GM19099 (cell line): Measurements from ENCODE around the gene TMCO6.

Experiments used
- POLR2A ChIP-seq: IDR thresholded peaks from 3 replicates; pipeline ENCODE4 v1.6.1; 2011; ENCODE audit warnings: low read depth; ENCODE audit not compliant: insufficient read length; ENCODE audit errors: extremely low read depth

The TMCO6 gene

DNA sequence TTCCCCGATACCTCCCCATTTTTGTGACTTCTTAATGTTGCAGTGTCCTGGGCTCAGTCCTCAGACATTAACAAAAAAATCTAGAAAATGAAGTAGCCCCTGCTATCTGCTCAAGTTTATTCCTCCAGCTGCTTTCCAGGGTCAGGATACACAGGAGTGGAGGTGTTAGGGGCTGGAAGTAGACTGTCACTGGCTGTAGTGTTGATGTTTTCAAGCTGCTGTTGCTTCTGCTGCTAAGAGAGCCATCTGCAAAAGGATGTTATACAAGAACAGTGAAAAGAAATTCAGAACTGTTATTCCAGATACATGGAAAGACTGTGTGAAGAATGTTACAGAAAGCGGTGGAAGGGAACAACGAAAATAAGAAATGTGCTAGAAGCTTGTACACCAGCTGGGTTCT is 16.9 kb upstream of the TMCO6 start:
- no peak for TF ChIP-seq POLR2A

DNA sequence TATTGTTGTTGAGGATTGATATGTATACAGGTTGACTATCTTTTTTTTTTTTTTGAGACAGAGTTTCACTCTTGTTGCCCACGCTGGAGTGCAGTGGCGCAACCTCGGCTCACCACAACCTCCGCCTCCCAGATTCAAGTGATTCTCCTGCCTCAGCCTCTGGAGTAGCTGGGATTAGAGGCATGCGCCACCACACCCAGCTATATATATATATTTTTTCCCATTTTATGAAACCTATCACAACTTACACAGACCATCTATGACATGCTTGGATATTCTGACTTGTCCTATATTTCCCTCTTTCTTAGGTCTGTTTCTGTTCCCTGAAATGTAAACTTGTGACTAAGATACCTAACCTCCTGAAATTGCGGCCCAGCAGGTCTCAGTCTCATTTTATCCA is 11.3 kb upstream of the TMCO6 start:
- no peak for TF ChIP-seq POLR2A

DNA sequence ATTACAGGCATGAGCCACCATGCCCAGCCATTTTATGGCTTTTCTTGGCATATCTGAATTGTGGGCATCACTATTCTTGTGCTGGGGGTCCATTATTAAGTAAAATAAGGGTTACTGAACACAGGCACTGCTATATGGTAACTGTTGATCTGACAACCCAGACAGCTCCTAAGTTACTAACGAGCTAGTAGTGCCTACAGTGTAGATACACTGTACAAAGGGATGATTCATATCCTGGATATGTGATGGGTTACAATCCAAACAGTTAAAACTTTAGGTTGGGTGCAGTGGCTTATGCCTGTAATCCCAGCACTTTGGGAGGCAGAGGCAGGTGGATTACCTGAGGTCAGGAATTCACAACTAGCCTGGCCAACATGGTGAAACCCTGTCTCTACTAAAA is 10.5 kb upstream of the TMCO6 start:
- no peak for TF ChIP-seq POLR2A

DNA sequence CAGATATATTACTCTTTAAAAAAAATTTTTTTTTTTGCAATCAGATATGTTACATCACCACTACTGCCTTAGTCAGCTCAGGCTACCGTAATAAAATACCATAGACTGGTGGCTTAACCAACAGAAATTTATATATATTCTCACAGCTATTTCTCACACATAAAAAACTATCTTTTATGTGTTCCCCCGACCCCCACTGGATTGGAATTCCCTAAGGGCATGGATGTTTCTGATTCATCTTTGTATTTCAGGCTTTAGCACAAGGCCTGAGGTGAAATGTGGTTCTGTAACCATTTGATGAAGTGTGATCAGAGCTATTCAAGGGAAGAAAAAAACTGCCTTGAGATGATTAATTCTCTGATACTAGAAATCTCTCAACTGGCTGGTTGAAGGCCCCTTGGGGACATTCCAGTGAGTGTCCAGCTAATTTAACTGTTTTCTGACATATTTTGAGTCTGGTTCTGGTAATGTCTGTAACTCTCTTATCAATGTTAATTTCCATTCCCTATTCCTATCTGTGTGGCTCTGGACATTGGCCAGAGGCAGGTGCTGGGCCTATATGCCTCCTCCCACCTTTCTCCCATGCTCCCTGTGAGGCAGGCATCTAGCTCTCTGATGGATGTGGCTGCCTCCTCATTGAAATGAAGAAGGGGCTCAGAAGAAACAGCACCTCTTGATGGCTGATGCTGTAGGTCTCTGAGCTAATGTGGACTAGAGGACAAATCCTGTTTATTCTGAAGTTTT is 8.8 kb upstream of the TMCO6 start:
- TF ChIP-seq POLR2A, result no peak

DNA sequence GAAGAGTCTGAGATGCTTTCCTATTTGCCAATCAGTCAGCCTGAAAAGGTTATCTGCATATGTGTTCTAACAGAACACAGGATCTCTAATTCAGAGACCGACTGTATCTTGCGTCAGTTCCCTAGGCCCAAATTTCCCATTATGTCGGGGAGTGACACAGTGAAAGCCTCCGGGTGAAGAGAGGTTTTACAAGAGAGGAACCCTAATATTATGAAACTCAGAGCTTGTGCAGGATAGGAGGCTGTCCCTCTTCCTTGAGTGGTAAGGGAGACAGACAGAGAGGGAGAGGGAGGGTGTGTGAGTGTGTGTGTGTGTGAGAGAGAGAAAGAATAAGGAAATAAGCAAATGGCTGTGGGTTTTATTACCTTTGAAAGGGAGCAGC is 8.2 kb upstream of the TMCO6 start:
- no peak for TF ChIP-seq POLR2A

DNA sequence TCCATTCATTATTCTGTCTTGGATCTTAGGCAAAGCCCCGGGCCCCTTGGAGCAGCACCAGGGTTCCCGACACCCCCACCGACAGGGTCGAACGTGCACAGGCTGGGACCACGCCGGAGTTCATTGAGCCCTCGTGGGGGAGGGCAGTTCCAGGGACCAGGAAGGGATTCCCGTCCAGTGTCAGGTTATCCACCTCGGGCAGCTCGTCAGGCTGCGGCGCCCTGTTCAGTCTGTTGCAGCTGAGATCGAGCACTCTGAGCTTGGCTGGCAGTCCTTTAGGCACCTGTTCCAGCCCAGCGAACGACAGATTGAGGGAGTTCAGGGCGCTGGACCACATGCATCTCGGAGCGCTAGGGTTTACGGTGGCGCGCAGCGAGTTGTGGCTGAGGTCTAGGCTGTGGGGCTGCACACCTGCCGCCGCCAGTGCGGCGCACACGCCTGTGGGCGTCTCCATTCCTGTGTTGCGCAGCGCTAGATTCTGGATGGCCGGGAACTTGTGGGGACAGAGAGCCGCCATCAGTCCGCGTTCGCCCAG is 7.4 kb upstream of the TMCO6 start:
- no peak for TF ChIP-seq POLR2A

DNA sequence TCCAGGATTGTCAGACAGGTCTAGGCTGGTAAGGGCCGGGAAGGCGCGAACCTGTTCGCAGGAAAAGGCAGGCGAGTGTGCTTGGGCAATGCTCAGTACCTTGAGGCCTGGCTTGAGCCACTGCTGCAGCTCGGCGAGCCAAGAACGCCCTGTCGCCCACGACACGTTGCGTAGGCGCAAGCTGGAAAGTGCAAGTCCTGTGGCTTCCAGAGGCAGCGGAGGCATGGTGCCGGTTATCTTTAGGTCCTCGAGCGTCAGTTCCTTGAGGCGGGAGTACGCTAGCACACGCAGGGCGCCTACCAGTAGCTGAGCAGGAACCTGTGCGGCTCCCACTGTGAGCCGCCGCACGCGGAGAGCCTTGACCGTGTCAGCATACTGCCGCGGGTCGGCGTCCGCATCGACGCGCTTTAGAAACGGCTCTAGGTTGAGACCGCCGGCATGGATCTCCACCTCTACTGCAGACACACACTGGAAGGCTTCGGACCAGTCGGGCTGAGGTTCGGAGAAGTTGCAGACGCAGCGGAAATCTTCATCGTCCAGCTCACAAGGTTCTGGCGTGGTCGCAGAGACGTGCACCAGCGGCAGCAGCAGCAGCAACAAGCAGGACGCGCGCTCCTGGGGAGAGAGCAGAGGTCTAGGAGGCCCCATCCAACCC is 6.8 kb upstream of the TMCO6 start:
- no peak for TF ChIP-seq POLR2A

DNA sequence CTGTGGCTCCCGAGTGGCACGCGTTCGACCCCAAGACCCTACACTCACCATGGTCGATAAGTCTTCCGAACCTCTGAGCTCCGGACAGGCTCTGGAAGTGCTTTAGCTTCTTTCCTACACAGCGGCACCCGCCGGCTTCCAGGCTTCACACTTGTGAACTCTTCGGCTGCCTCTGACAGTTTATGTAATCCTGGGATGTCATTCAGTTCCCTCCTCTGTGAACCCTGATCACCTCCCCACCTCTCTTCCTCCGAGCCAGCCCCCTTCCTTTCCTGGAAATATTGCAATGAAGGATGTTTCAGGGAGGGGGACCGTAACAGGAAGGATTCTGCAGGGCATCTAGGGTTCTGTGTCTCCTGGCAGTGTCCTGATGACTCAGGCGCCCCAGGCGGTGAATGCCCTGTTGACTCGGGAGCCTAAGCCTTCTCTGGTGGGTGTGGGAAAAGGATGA is 6.2 kb upstream of the TMCO6 start, which contains the start of gene CD14:
TSS of gene CD14 (minus strand) at position 155 of the 451 bp plus-strand sequence. CDS start at position 51, 104 bp downstream.
- TF ChIP-seq POLR2A, result no peak

DNA sequence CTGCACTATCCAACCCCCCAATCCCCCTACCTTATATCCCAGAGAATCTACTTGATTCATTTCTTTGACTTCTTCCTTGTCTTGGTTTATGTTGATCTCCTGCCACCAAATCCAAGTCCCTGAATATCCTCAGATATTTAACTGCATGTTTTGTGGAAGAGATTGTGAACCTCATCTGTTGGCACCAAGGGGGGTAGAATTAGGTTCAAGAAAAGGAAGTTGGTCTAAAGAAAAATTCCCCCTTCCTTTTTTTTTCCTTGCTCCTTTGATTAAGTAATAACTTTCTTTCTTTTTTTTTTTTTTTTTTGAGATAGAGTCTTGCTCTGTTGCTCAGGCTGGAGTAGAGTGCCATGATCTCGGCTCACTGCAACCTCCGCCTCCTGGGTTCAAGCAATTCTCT is 5.8 kb upstream of the TMCO6 start:
- no peak for TF ChIP-seq POLR2A

DNA sequence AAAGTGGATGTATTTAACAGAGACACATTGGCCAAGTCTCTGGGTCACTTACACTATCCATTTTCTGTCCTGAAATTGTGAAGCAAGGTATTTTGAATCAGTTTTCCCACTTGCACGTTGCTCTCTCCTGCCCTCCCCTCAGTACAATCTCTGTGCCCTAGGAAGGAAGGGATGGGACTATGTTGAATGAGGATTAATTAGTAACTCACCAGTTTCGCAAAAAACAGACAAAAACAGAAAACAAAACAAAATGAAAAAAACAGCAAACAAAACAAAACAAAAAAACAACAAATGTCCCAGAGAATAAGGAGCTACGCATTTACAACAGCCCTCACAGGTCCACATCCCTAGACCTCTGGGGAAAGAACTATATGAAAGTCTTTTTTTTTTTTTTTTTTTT is 5.1 kb upstream of the TMCO6 start:
- no peak for TF ChIP-seq POLR2A

DNA sequence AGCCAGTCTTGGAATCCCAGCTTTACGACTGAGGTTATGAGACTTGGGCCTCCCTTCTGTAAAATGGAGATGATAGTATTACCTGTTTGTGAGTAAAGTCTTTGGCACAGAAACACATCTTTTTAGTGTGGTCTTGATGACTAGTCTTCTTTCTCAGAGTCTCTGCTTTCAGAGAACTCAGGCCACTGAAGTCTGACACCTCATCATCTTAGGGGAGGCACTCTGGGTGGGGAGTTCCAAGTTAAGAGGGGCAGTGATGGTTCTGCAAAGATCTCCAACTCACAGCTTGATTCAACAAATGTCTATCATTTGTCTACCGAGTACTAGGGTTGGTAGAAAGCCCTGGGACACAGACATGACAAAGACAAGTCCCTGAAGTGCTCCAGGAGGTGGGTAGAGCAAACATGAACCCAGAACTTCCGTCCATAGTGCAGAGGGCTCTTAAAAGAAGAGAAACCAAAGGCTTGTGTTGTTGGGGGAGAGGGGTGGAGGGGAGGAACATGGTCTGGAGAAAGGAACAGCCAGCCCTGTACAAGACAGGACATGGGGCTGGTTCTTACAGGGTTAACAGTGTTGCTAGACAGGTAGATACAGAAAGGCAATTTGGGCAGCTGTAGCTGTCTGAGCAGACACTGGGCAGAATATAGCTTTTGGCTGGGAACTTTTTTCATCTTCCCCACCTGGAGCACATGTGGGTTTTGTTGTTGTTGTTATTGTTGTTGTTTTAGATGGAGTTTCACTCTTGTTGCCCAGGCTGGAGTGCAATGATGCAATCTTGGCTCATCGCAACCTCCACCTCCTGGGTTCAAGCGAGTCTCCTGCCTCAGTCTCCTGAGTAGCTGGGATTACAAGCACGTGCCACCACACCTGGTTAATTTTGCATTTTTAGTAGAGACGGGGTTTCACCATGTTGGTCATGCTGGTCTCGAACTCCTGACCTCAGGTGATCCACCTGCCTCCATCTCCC is 3.7 kb upstream of the TMCO6 start:
- TF ChIP-seq POLR2A, result no peak

DNA sequence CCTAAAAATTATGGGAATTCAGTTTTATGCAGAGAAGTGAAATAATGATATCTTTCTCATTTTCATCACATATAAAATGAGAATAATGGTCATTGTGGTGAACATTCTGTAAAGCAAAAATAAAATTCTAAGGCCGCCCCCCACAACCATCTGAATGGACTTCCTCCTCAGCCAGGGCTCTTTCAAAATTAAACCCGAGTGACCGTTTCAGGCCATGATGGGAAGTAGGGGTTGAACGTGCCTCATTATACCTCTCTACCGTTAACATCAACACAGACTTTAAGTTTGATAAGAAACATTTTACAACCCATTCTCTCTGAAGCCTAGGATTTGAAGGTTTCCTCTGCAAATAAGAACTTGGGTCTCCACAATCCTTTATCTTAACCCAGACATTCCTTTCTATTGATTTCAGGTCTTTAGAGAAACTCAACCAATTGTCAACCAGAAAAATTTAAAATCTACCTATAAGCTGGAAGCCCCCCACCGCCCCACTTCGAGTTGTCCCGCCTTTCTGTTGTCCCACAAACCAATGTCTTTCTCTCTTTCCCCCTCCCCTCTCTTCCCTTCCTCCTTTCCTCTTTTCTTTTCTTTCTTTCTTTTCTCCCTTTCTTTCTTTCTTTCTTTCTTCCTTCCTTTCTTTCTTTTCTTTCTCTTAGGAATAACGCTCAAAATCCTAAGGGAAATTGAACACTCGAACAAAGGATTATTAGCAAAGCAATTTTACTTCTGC is 1.7 kb upstream of the TMCO6 start:
- no peak for TF ChIP-seq POLR2A

DNA sequence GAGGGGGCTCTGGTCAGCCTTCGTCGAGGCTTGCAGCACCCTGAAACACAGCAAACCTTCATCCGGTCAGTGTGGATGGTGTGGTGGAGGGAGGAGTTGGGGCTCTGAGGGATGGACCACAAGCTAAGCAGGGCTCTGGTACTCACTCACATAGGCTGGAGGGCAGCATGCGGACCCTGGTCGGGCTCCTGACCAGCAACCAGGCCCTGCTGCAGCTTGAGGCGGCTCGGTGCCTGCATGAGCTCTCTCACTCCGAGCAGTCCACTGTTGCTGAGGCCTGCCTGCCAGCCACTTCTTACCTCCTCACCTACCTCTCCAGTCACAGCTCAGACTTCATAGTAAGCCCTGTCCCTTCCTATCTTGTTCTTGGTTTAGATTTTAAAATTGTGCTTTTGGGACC is 2.5 kb downstream of the TMCO6 start:
- no peak for TF ChIP-seq POLR2A

DNA sequence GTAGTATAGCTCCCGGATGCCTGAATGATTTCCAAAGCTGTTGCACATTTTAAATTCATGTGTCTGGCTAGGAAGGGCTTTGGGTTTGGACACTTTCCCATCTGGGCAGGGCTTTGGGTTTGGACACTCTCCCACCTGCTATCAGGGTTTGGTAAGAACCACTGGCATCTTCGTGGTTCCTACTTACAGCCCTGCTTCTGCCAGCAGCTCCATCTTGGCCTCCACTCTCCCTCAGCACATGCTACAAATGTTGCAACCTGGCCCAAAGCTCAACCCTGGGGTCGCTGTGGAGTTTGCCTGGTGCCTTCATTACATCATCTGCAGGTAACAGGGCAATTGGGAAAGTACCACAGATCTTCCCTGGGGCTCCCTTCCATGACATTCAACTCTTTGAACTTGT is 3.5 kb downstream of the TMCO6 start:
- TF ChIP-seq POLR2A, result no peak
